H9 (cell line): ENCODE measurements around the gene GPHA2. TPM values are rescaled to one million over a fixed set of nuclear protein-coding genes. Genes with fewer than 3 reads are reported as not detected.

Source experiments
- DNase-seq: peaks from one replicate; pipeline ENCODE4 v3.0.0-alpha.2; 2017
- H2AFZ ChIP-seq: one replicate; pipeline ENCODE4 v1.6.1; 2013; ENCODE audit warnings: mild to moderate bottlenecking, low read length, control low read depth, moderate library complexity
- H2AK5ac ChIP-seq: 2 replicates; pipeline ENCODE4 v1.6.1; 2013; ENCODE audit warnings: low read length, control low read depth, mixed read lengths; ENCODE audit not compliant: insufficient read length
- H2BK120ac ChIP-seq: one replicate; pipeline ENCODE4 v1.6.1; 2013; ENCODE audit warnings: low read depth, mild to moderate bottlenecking, low read length, control low read depth, inconsistent platforms; ENCODE audit not compliant: poor library complexity, severe bottlenecking
- H2BK12ac ChIP-seq: 2 replicates; pipeline ENCODE4 v1.6.1; 2013; ENCODE audit warnings: low read length, control low read depth, mixed read lengths, low read depth; ENCODE audit not compliant: insufficient read length
- H2BK15ac ChIP-seq: 2 replicates; pipeline ENCODE4 v1.6.1; 2013; ENCODE audit warnings: low read depth, low read length, control low read depth
- H2BK20ac ChIP-seq: one replicate; pipeline ENCODE4 v1.6.1; 2013; ENCODE audit warnings: low read depth, mild to moderate bottlenecking, low read length, control low read depth, inconsistent platforms; ENCODE audit not compliant: poor library complexity, severe bottlenecking
- H2BK5ac ChIP-seq: 2 replicates; pipeline ENCODE4 v1.6.1; 2013; ENCODE audit warnings: low read length, control low read depth, mixed read lengths; ENCODE audit not compliant: insufficient read length
- H3K14ac ChIP-seq: 2 replicates; pipeline ENCODE4 v1.6.1; 2013; ENCODE audit warnings: low read length, control low read depth; ENCODE audit not compliant: insufficient read depth
- H3K18ac ChIP-seq: 2 replicates; pipeline ENCODE4 v1.6.1; 2013; ENCODE audit warnings: low read depth, mild to moderate bottlenecking, mixed read lengths, low read length, control low read depth; ENCODE audit not compliant: insufficient read length
- H3K23ac ChIP-seq: 2 replicates; pipeline ENCODE4 v1.6.1; 2013; ENCODE audit warnings: low read length, control low read depth, mixed read lengths, low read depth; ENCODE audit not compliant: insufficient read length
- H3K23me2 ChIP-seq: 2 replicates; pipeline ENCODE4 v1.6.1; 2013; ENCODE audit warnings: low read depth, mild to moderate bottlenecking, mixed read lengths, low read length, control low read depth; ENCODE audit not compliant: insufficient read length, poor library complexity, severe bottlenecking
- H3K27ac ChIP-seq: 2 replicates; pipeline ENCODE4 v1.5.1; 2013; ENCODE audit warnings: low read length, control low read depth, mixed read lengths, low read depth; ENCODE audit not compliant: insufficient read length
- H3K27me3 ChIP-seq: 2 replicates; pipeline ENCODE4 v1.6.1; 2013; ENCODE audit warnings: low read length, control low read depth, inconsistent platforms; ENCODE audit not compliant: insufficient read depth
- H3K4ac ChIP-seq: 2 replicates; pipeline ENCODE4 v1.6.1; 2013; ENCODE audit warnings: low read depth, mild to moderate bottlenecking, control low read depth, inconsistent platforms, low read length, moderate library complexity
- H3K4me1 ChIP-seq: 2 replicates; pipeline ENCODE4 v1.6.1; 2013; ENCODE audit warnings: low read length, control low read depth, inconsistent platforms; ENCODE audit not compliant: insufficient read depth
- H3K4me2 ChIP-seq: 2 replicates; pipeline ENCODE4 v1.6.1; 2013; ENCODE audit warnings: low read length, control low read depth, mixed read lengths; ENCODE audit not compliant: insufficient read length, insufficient read depth
- H3K56ac ChIP-seq: 2 replicates; pipeline ENCODE4 v1.6.1; 2013; ENCODE audit warnings: low read depth, mild to moderate bottlenecking, mixed read lengths, low read length, control low read depth; ENCODE audit not compliant: insufficient read length
- H3K79me1 ChIP-seq: 2 replicates; pipeline ENCODE4 v1.6.1; 2013; ENCODE audit warnings: low read depth, mild to moderate bottlenecking, moderate library complexity, low read length, control low read depth, inconsistent platforms; ENCODE audit not compliant: insufficient read depth, poor library complexity, severe bottlenecking
- H3K79me2 ChIP-seq: 2 replicates; pipeline ENCODE4 v1.6.1; 2013; ENCODE audit warnings: low read length, control low read depth, inconsistent platforms; ENCODE audit not compliant: insufficient read depth
- H3K9ac ChIP-seq: 2 replicates; pipeline ENCODE4 v1.6.1; 2013; ENCODE audit warnings: low read length, control low read depth, mixed read lengths; ENCODE audit not compliant: insufficient read length; ENCODE audit errors: extremely low read depth
- H3K9me3 ChIP-seq: one replicate; pipeline ENCODE4 v1.6.1; 2013; ENCODE audit warnings: low read depth, low read length, inconsistent platforms; ENCODE audit not compliant: control insufficient read depth
- H3T11ph ChIP-seq: one replicate; pipeline ENCODE4 v1.6.1; 2013; ENCODE audit warnings: mild to moderate bottlenecking, low read length, control low read depth, inconsistent platforms
- H4K20me1 ChIP-seq: one replicate; pipeline ENCODE4 v1.6.1; 2013; ENCODE audit not compliant: control insufficient read depth, insufficient read length, insufficient read depth
- H4K5ac ChIP-seq: 2 replicates; pipeline ENCODE4 v1.6.1; 2013; ENCODE audit warnings: low read depth, mild to moderate bottlenecking, mixed read lengths, low read length, control low read depth; ENCODE audit not compliant: insufficient read length
- H4K8ac ChIP-seq: replicated peaks from 2 replicates; pipeline ENCODE4 v1.6.1; 2013; ENCODE audit warnings: low read length, control low read depth, mixed read lengths, low read depth; ENCODE audit not compliant: insufficient read length
- H4K91ac ChIP-seq: 2 replicates; pipeline ENCODE4 v1.6.1; 2013; ENCODE audit warnings: low read depth, mild to moderate bottlenecking, moderate library complexity, mixed read lengths, low read length, control low read depth; ENCODE audit not compliant: insufficient read length
- H3K27ac Mint-ChIP-seq, 3 experiments: 2 replicates in 2 of 3; 3 replicates in 1 of 3; pipeline ENCODE4 v1.8.0; 2020 to 2021; ENCODE audit warnings: mixed read lengths in 3 of 3, mild to moderate bottlenecking in 1 of 3, moderate library complexity in 1 of 3
- H3K27me3 Mint-ChIP-seq: 2 replicates; pipeline ENCODE4 v1.8.0; 2021; ENCODE audit warnings: low read depth, mild to moderate bottlenecking, moderate library complexity, mixed read lengths
- H3K36me3 Mint-ChIP-seq, 3 experiments: 2 replicates in 2 of 3; 3 replicates in 1 of 3; pipeline ENCODE4 v1.8.0; 2020 to 2021; ENCODE audit warnings: low read depth in 3 of 3, mixed read lengths in 3 of 3; ENCODE audit not compliant: insufficient read depth in 1 of 3
- H3K4me1 Mint-ChIP-seq, 2 experiments: 2 replicates each; pipeline ENCODE4 v1.8.0; 2020; ENCODE audit warnings: mixed read lengths in 2 of 2
- H3K4me3 Mint-ChIP-seq, 2 experiments: 2 replicates in 1 of 2; 3 replicates in 1 of 2; pipeline ENCODE4 v1.8.0; 2020 to 2021; ENCODE audit warnings: mild to moderate bottlenecking in 2 of 2, mixed read lengths in 2 of 2, moderate library complexity in 1 of 2
- H3K9me3 Mint-ChIP-seq, 2 experiments: 2 replicates in 1 of 2; 3 replicates in 1 of 2; pipeline ENCODE4 v1.8.0; 2020; ENCODE audit warnings: mild to moderate bottlenecking in 2 of 2, mixed read lengths in 2 of 2, moderate library complexity in 1 of 2
- WGBS: extraction: QIAGEN DNeasy Blood & Tissue Kit; methylation state at CpG from one replicate; pipeline ENCODE4 v1.1.7; 2013; ENCODE audit warnings: missing lambda C conversion rate, low lambda C conversion rate, mixed read lengths; ENCODE audit not compliant: insufficient read length; ENCODE audit errors: extremely low coverage; 5-methylcytosine and 5-hydroxymethylcytosine counted together
- total RNA-seq: library from RNA; stranded (reverse); gene quantifications from 2 replicates; pipeline ENCODE4 v1.2.1, GENCODE V29; 2021
- TF ChIP-seq, protein P1 (sequence below): fragments of 200-600 bp; sonication (generic); conservative IDR thresholded peaks from 3 replicates; pipeline ENCODE4 v1.8.0; 2021; ENCODE audit warnings: antibody characterized with exemption, mild to moderate bottlenecking

The GPHA2 gene
- total RNA-seq, 1 experiment from 2014 or later: 2.1 TPM

DNA sequence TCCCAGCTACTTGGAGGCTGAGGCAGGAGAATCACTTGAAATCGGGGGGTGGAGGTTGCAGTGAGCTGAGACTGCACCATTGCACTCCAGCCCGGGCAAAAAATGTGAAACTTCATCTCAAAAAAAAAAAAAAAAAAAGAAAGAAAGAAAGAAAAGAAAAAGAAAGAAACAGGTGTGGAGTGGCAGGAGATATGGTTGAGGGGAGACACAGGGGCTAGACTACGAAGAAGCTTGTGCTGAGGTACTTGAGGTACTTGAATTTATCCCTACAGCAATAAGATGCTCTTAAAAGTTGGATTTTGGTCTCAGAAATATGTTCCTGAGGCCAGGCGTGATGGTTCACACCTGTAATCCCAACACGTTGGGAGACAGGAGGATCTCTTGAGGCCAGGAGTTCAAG, 38.4 kb upstream of the GPHA2 start:
- Histone ChIP-seq H3K9me3 (no peaks in the 10 kb centered on the region), H4K20me1 (no peaks in the 10 kb centered on the region), H2AFZ (no peak overlapping the region), H2BK5ac (no peak overlapping the region), H2BK120ac (no peak overlapping the region), H3K27me3 (no peaks in the 10 kb centered on the region), H3K23ac (no peak overlapping the region), H3K9ac (no peak overlapping the region), H3T11ph (no peak overlapping the region), H3K79me2 (no peaks in the 10 kb centered on the region), H2BK20ac (no peak overlapping the region), H3K4me1 (no peaks in the 10 kb centered on the region), H3K4me2 (no peak overlapping the region), H3K79me1 (no peaks in the 10 kb centered on the region), H4K5ac (no peak overlapping the region), H3K56ac (no peak overlapping the region), H3K4ac (no peak overlapping the region), H2AK5ac (no peak overlapping the region), H3K18ac (no peak overlapping the region), H2BK12ac (no peak overlapping the region), H4K8ac (no peak overlapping the region), H3K14ac (no peak overlapping the region), H3K27ac (no peak overlapping the region), H3K23me2 (no peaks in the 10 kb centered on the region), H4K91ac (no peak overlapping the region), H2BK15ac (no peak overlapping the region)
- H3K4me1 Mint-ChIP-seq: peaks cover 0 to 5% of the 10 kb centered on the region in 2 experiments; a peak in 1 of 4 replicates
- WGBS: no CpG with 5 or more reads among the region's 5 CpGs
- TF ChIP-seq, protein P1, sequence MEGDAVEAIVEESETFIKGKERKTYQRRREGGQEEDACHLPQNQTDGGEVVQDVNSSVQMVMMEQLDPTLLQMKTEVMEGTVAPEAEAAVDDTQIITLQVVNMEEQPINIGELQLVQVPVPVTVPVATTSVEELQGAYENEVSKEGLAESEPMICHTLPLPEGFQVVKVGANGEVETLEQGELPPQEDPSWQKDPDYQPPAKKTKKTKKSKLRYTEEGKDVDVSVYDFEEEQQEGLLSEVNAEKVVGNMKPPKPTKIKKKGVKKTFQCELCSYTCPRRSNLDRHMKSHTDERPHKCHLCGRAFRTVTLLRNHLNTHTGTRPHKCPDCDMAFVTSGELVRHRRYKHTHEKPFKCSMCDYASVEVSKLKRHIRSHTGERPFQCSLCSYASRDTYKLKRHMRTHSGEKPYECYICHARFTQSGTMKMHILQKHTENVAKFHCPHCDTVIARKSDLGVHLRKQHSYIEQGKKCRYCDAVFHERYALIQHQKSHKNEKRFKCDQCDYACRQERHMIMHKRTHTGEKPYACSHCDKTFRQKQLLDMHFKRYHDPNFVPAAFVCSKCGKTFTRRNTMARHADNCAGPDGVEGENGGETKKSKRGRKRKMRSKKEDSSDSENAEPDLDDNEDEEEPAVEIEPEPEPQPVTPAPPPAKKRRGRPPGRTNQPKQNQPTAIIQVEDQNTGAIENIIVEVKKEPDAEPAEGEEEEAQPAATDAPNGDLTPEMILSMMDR: no peak
- no peaks in the 10 kb centered on the region for H3K36me3 Mint-ChIP-seq
- peaks cover 10% of the 10 kb centered on the region for H3K27me3 Mint-ChIP-seq
- no peak overlapping the region; a peak in 1 of 7 replicates for H3K27ac Mint-ChIP-seq
- DNase-seq: no peak
- H3K4me3 Mint-ChIP-seq: no peak overlapping the region
- H3K9me3 Mint-ChIP-seq: peaks cover 0 to 3% of the 10 kb centered on the region in 2 experiments; a peak in 1 of 5 replicates
